Raji (cell line): Measurements from ENCODE around the gene FADS1.

Source experiments
- POLR2A ChIP-seq: IDR thresholded peaks from 2 replicates; pipeline ENCODE4 v1.6.1; 2011; ENCODE audit warnings: low read depth, low read length, control low read depth; ENCODE audit not compliant: insufficient read depth

FADS1 gene

DNA sequence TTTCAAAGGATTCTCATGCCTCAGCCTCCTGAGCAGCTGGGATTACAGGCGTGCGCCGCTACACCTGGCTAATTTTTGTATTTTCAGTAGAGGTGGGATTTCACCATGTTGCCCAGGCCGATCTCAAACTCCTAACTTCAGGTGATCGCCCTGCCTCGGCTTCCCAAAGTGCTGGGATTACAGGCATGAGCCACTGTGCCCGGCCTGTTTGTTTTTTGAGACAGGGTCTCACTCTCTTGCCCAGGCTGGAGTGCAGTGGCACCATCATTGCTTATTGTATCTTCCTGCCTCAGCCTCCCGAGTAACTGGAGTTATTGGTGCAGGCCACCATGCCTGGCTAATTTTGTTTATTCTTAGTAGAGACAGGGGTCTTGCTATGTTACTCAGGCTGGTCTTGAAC, 19.4 kb upstream of the FADS1 start:
- no peak for TF ChIP-seq POLR2A

- peak; percentile 82 for TF ChIP-seq POLR2A
Observed at GRCh38 chr11:61834278-61835048, 17.7 kb upstream of the FADS1 start.

GRCh38 chr11:61833926-61834277, 17.1 kb upstream of the FADS1 start:
- no peak for TF ChIP-seq POLR2A

- no peak for TF ChIP-seq POLR2A
Observed at GRCh38 chr11:61833471-61833870, 16.7 kb upstream of the FADS1 start.

DNA sequence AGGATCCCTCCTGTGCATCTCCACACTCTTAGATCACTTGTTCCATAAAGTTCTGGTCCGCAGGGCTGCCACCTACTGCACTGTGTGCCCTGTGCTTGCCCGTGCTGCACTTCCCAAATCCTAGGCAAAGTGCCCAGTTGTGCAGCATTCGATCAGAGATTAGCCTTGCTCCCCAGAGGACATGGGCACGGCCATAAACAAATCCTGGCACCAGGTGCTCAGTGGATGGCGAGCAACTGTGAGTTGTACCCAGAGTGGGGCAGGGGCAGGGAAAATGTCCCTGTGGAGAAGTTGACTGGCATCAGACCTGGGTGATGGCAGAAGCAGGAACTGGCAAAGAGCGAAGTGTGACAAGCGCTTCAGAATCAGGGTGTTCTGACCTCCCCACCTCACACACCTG, 16.0 kb upstream of the FADS1 start:
- TF ChIP-seq POLR2A = no peak

DNA sequence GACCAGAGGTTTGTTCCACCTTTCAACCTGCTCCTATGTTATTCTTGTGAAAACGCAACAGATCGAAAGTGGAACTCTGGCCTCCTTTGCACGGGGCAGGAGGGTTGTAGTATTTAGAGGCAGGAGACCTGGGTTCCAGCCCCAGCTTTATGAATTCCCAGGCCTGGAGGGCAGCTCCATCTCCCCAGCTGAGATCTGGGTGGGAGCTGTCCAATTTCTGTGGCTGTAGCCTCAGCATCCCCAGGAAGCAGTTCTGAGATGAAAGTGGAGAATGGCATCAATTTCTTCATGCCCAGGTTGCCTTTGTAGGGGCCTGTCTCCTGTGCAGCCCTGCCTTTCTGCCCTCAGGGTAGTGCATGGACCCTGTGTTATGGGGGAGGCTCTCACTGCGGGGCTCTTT, 15.4 kb upstream of the FADS1 start:
- TF ChIP-seq POLR2A = no peak

GRCh38 chr11:61830237-61831105, 13.7 kb upstream of the FADS1 start:
- no peak for TF ChIP-seq POLR2A

DNA sequence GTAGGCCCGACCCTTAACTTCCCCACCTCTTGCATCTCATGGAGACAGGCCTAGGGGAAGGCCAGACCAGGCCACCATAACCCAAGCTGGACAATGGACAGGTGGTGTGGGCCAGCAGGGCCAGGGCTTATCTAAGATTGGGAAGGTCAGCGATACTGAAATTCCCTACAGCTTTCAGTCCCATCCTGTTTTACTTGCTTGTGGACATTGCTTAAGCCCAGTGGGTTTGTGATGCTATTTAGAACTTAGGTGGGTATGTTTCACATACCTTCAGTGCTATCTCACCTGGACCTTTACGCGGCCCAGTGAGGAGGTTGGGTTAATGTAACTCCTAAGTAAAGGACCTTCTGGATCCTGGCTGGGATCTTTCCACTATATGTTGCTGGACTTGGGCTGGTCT, 13.0 kb upstream of the FADS1 start:
- TF ChIP-seq POLR2A = no peak

DNA sequence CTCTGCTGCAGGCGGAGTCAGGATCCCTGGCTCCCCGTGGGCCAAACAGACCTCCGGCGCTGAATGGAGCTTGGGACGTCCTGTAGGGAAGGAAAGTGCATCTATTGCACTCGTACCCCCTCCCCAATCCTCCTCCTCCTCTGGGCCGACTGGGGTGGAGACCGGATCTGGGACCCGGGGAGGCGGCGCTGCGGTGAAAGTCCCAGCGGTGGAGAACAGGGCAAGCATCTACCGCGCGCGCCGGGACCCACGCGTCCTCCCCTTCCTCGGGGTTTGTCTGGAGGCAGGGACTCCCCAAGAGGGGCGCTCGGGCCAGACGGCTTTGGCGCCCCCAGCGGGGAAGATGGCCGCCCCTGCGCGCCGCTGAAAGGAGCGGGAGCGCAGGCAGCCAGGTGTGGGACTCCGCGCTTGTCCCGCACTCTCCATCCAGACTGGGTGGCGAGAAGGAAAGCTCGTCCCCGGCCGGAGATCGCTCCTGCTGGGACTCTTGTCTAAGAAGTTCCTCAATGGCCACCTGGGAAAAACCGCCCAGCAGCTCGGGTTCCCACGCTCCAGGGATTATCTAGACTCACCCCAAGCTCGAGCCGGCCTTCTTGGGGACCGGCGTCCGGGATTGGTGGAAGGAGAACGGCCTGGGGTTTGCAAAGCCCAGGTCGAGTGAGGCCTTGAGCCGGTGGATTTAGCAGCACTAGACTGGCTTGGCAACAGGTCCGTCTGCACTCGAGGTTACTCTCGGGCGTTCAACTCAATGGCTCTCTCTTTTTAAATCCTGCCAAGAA, 12.0 kb upstream of the FADS1 start:
- no peak for TF ChIP-seq POLR2A

DNA sequence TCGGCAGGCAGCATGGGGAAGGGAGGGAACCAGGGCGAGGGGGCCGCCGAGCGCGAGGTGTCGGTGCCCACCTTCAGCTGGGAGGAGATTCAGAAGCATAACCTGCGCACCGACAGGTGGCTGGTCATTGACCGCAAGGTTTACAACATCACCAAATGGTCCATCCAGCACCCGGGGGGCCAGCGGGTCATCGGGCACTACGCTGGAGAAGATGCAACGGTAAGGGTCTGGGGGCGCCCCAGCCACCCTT, 11.5 kb upstream of the FADS1 start:
- no peak for TF ChIP-seq POLR2A

DNA sequence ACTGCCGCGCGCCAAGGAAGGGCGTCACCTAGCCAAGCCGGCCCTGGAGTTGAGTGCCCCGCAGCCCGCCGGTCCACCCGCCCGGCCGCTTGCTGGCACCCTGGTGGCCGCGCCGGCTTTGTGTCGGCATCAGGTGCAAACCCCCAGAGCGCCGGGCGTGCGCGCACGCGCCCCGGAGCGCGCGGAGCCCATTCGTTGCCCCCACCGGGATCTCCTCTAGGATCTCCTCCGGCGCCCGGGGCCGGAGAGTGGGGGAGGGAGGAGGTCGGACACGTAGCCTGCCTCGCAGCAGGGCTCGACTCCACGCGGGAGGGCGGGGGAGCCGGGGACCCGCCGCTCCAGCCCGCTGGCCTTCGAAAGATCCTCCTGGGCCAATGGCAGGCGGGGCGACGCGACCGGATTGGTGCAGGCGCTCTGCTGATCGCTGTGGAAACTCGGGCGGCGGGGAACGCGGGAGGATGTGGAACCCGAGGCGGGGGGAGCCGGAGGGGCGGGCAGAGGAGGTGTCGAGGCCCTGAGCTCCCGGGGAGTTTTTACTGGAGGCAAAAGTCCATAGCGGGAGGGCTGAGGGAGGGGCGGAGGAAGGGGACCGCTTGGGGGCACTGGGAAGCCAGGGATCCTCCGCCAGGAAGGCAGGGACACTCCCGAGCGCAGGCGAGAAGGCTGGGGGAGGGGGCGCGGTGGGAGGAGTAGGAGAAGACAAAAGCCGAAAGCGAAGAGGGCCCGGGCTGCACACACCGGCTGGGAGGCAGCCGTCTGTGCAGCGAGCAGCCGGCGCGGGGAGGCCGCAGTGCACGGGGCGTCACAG, 11.0 kb upstream of the FADS1 start, which contains the start of gene FADS2:
Gene FADS2, plus strand, starts transcription at position 730 of the 808 bp plus-strand sequence. CDS start 91 bp downstream, outside the sequence.
- TF ChIP-seq POLR2A = no peak

GRCh38 chr11:61826930-61827570, 10.2 kb upstream of the FADS1 start:
- TF ChIP-seq POLR2A = no peak

GRCh38 chr11:61820174-61820573, 3.4 kb upstream of the FADS1 start:
- no peak for TF ChIP-seq POLR2A

DNA sequence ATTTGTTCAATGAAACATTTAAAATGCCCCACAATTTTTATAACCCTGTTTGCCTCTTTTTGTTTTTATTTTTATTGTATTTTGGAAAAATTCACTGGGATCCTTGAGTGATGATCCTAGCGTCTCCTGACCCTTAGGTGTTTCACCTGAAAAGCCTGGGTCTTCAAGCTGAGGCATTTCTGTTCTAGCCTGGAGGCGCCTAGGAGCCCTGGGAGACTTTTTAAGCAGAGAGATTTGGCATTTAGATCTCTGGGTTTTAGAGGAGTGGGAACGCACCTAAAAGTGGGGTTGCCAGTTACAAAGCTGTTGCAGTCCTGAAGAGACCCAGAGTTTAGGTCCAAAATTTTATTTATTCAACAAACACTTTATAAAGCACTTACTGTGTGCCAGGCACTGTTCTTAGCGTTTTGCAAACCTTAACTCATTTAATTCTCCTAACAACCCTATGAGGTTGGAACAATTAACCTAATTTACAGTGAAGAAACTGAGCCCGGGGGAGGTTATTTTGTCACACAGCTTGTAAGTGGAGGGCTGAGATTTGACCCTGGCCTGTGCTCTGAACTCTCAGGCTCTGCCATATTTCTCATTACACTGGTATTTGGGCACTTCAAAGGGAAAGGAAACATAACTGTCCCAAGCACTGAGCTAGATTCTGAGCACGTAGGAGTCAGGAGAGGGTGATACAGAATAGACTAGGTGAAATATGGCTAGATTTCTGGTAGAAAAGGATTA, 834 bp upstream of the FADS1 start:
- no peak for TF ChIP-seq POLR2A
